GM12874 (cell line): Measurements from ENCODE around the gene CYP19A1.

Experiments
- CTCF ChIP-seq: IDR thresholded peaks from 2 replicates; pipeline ENCODE4 v1.5.1; 2011; ENCODE audit warnings: low read depth, mild to moderate bottlenecking, control low read depth, low read length, moderate library complexity; ENCODE audit not compliant: insufficient read depth

Gene CYP19A1

GRCh38 chr15:51189669-51190385 is 148.6 kb downstream of the CYP19A1 start:
- no peak for TF ChIP-seq CTCF

GRCh38 chr15:51186891-51187290 is 151.5 kb downstream of the CYP19A1 start:
- TF ChIP-seq CTCF, result no peak

- no peak for TF ChIP-seq CTCF
Observed at GRCh38 chr15:51186181-51186705, 152.2 kb downstream of the CYP19A1 start.

- TF ChIP-seq CTCF, result no peak
Observed at GRCh38 chr15:51185213-51186159, 152.9 kb downstream of the CYP19A1 start.

GRCh38 chr15:51184627-51185026 is 153.8 kb downstream of the CYP19A1 start:
- no peak for TF ChIP-seq CTCF

GRCh38 chr15:51183076-51183475 is 155.3 kb downstream of the CYP19A1 start:
- no peak for TF ChIP-seq CTCF

- no peak for TF ChIP-seq CTCF
Observed at GRCh38 chr15:51181905-51182304, 156.5 kb downstream of the CYP19A1 start.
